ENCODE results near the gene ANKRD62.

ANKRD62 gene

DNA sequence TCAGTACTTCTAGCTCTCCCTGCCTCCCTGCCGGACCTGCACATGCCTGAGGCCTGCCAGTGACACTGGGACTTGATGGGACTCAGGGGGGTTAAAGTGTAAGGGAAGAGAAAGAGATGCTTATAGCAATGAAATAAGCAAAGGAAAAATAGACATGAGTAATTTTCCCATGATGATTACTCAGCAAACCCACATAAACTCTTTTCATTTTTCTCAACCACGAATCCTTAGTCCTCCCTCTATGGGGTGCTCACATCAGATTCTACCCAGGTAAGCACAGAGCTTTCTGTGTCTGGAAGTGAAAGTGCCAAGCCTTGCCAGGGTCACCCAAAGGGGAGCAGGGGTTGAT, 44.8 kb upstream of the ANKRD62 start:
- no peak overlapping the region for H3K27ac ChIP-seq
- intact Hi-C loops (cut with DNase I; ENCODE audit: low total_unique reads) = no loop called here
- no peaks in the 10 kb centered on the region for H3K36me3 ChIP-seq
- no peaks in the 10 kb centered on the region for H3K27me3 ChIP-seq
- TF ChIP-seq, protein P1, sequence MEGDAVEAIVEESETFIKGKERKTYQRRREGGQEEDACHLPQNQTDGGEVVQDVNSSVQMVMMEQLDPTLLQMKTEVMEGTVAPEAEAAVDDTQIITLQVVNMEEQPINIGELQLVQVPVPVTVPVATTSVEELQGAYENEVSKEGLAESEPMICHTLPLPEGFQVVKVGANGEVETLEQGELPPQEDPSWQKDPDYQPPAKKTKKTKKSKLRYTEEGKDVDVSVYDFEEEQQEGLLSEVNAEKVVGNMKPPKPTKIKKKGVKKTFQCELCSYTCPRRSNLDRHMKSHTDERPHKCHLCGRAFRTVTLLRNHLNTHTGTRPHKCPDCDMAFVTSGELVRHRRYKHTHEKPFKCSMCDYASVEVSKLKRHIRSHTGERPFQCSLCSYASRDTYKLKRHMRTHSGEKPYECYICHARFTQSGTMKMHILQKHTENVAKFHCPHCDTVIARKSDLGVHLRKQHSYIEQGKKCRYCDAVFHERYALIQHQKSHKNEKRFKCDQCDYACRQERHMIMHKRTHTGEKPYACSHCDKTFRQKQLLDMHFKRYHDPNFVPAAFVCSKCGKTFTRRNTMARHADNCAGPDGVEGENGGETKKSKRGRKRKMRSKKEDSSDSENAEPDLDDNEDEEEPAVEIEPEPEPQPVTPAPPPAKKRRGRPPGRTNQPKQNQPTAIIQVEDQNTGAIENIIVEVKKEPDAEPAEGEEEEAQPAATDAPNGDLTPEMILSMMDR (IDR thresholded peaks at IDR 0.05) = no peak
- H3K4me1 ChIP-seq = no peaks in the 10 kb centered on the region
- H3K9me3 ChIP-seq = no peaks in the 10 kb centered on the region
- no peak for DNase-seq
- H3K4me3 ChIP-seq = no peak overlapping the region

DNA sequence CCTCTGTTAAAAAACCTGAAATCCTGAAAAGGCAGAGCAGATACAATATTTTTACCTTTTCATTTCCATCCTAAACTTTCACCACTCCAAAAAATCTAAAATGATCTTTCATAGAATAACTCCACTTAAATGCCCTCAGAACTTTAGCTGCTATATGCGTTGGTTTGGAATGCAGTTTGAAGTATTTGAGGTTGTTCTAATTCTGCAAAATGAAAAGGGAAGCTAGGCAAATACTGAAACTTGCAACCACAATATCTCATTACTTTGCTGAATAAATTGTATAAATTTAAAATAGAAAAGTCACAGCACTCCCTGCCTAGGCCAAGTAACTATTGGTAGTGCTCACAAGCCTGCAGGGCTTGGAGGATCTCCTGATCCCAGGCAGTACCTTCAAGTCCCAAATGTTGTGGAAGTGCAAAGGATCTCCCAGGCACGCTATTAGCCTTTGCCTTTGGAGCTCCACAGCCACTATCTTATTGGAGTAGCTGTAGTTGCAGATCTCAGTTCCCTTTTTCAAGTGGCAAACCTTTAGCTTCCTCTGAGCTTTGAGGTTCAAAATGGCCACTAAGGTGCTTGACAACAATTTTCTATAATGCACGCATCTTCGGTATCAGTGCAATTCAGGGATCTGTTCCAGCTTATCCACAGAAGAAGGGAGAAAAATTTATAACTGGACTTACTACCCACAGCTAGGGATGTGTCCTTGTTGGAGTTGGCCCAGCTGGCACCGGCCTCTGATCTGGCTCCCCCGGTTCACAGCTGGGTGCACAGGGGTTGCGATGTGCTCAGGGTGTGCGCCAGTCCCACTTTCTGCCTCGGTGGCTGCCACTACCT, 43.4 kb upstream of the ANKRD62 start:
- H3K27ac ChIP-seq = no peak overlapping the region
- no peaks in the 10 kb centered on the region for H3K9me3 ChIP-seq
- TF ChIP-seq, protein P1 (IDR thresholded peaks at IDR 0.05) = no peak
- intact Hi-C loops (cut with DNase I; ENCODE audit: low total_unique reads) = no loop called here
- no peaks in the 10 kb centered on the region for H3K4me1 ChIP-seq
- H3K27me3 ChIP-seq = no peaks in the 10 kb centered on the region
- no peaks in the 10 kb centered on the region for H3K36me3 ChIP-seq
- DNase-seq = no peak
- no peak overlapping the region for H3K4me3 ChIP-seq

DNA sequence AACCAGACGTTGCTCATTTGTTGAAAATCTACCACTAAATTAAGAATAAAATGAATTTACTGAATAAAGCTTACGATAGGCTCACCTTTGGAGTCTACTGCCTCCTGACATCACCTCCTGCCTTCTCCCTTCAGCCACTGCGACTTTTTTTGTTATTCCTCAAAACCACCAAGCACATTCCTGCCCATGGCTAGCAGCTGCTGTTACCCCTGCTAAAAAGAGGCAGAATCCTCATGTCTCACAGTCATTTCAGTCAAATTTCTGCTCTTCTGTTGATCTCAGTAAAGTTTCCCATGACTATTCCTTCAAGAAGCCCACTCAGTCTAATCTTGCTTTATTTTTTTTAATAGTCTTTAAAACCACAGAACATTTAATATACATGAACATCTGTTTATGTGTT, 40.8 kb upstream of the ANKRD62 start:
- Histone ChIP-seq H3K4me3 (no peak overlapping the region), H3K27ac (no peak overlapping the region), H3K27me3 (no peaks in the 10 kb centered on the region), H3K9me3 (no peaks in the 10 kb centered on the region), H3K36me3 (no peaks in the 10 kb centered on the region), H3K4me1 (no peaks in the 10 kb centered on the region)
- TF ChIP-seq, protein P1 (IDR thresholded peaks at IDR 0.05) = no peak
- no peak for DNase-seq
- intact Hi-C loops (cut with DNase I; ENCODE audit: low total_unique reads) = no loop called here

DNA sequence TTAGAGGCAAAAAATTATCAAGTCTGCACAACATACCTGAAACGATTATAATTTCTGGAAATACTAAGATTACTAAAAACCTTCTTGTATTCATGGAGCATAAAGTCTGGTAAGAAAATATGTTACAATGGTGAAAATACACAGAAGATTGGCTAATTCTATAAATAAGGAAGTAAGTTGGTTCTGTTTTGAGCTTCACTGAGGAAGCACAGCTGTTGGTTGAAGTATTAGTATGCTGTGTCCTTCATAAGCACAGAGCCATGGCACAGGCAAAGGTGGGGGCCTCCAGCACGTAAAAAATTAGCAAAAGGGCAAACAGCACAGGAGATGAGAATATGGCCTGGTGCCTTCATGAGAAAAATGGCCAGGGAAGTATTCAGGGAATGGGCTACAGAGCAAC, 40.4 kb upstream of the ANKRD62 start:
- TF ChIP-seq, protein P1 (IDR thresholded peaks at IDR 0.05) = no peak
- no peak for DNase-seq
- intact Hi-C loops (cut with DNase I; ENCODE audit: low total_unique reads) = no loop called here
- Histone ChIP-seq H3K4me1 (no peaks in the 10 kb centered on the region), H3K36me3 (no peaks in the 10 kb centered on the region), H3K27me3 (no peaks in the 10 kb centered on the region), H3K27ac (no peak overlapping the region), H3K9me3 (no peaks in the 10 kb centered on the region), H3K4me3 (no peak overlapping the region)

DNA sequence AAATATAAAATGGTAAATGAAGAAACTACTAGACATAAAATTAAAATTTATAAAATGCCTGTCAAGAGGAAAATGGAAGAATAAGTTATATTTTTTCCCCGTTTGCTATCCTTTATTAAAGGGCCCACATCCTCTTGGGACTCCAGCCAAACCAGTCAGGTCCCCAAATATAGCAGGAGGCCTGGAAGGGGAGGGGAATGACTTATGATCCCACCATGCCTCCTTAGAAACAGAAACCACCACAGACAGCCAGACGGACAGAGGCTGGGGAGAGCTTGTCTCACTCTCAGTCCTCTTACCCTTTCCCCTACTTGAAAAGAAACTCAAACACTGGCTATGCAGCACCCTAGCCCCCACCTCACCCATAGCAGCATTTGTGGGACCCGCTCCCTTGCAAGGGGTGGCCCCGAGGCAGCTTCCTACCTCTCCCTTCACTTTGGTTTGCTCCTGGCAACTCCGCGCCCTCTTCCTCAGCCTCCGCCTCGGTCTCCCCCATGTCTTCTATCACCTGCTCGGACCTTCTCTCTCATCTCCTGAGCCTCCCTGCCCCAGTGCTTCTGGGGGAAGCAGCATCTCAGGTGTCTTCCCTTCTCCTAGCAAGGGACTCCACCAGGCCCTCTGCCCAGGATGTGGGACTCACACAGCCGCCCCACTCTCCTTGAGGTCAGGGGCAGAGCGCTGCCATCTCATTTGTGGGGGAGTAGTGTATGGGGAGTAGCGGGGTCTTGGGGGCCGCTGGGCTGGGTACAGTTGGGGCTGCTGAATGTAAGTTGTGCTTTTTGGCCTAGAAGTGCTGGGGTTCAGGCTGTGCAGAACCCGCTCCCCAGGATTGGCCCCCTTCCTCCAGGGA, 37.4 kb upstream of the ANKRD62 start:
- H3K36me3 ChIP-seq = no peaks in the 10 kb centered on the region
- no peak overlapping the region for H3K4me3 ChIP-seq
- H3K27me3 ChIP-seq = no peaks in the 10 kb centered on the region
- intact Hi-C loops (cut with DNase I; ENCODE audit: low total_unique reads) = no loop called here
- no peaks in the 10 kb centered on the region for H3K9me3 ChIP-seq
- DNase-seq = no peak
- no peak overlapping the region for H3K27ac ChIP-seq
- TF ChIP-seq, protein P1 (IDR thresholded peaks at IDR 0.05) = no peak
- H3K4me1 ChIP-seq = no peaks in the 10 kb centered on the region

All from tibial artery (tissue), 4 donors.